ENCODE measurements around the gene TNS3. TPM values are rescaled to one million over a fixed set of nuclear protein-coding genes. Genes with fewer than 3 reads are reported as not detected.

TNS3 gene
- total RNA-seq, 1 donor from 2014 or later = 92.9 TPM

DNA sequence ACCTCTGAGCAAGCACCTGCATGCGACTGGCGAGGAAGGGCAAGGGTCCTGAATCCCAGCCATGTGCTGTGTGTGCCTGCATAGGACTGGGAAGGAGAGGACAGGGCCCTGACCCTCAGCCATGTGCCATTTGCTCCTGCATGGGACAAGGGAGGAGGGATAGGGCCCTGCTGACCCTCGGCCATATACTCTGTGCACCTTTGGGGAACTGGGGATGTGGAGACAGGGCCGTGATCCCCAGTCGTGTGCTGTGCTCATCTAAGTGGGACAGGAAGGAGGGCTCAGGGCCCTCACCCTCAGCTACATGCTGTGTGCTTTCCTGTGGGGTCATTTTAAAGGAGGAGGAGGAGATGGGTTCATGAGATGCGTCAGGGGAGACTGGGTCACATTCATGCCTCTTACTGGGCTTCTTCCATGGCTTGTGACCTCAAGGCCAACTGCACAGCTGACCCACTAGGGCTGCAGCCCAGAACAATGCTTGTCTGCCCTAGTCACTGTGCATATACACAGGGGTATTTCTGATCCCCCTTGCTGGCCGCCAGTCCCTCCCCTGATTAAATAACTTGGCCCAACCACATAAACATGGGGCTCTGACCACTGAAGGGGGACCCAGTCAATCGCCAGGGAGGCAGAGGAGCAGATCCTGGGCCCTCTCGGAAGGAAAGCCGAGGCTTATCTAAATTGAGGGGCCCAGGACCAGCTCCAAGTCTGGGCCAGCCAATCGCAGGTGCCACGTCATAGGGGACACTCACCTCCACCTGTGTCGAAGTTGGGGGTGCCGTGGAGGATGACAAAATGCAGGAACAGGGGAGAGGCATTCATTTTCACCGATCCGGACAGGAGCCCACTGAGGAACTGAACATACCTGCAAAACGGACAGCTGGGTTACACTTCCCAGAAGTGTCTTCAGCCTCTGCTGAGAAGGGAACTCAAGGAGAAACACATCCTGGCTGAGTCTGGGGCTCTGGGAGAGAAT lies 167.3 kb downstream of the TNS3 start:
- no peak overlapping the region for H3K27ac Mint-ChIP-seq (ENCODE audit: unreplicated experiment)
- H3K36me3 Mint-ChIP-seq (ENCODE audit: low read depth, unreplicated experiment) = peaks cover 33% of the 10 kb centered on the region
- no peaks in the 10 kb centered on the region for H3K9me3 ChIP-seq (ENCODE audit: insufficient read depth, low read depth, low read length)
- H3K79me2 ChIP-seq (ENCODE audit: insufficient read depth, low read length) = no peaks in the 10 kb centered on the region
- no peak for DNase-seq (ENCODE audit: low read depth)
- no peak overlapping the region for H3K4me3 ChIP-seq (ENCODE audit: insufficient read depth, low read depth, low read length)
- TF ChIP-seq, protein P1, sequence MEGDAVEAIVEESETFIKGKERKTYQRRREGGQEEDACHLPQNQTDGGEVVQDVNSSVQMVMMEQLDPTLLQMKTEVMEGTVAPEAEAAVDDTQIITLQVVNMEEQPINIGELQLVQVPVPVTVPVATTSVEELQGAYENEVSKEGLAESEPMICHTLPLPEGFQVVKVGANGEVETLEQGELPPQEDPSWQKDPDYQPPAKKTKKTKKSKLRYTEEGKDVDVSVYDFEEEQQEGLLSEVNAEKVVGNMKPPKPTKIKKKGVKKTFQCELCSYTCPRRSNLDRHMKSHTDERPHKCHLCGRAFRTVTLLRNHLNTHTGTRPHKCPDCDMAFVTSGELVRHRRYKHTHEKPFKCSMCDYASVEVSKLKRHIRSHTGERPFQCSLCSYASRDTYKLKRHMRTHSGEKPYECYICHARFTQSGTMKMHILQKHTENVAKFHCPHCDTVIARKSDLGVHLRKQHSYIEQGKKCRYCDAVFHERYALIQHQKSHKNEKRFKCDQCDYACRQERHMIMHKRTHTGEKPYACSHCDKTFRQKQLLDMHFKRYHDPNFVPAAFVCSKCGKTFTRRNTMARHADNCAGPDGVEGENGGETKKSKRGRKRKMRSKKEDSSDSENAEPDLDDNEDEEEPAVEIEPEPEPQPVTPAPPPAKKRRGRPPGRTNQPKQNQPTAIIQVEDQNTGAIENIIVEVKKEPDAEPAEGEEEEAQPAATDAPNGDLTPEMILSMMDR (IDR thresholded peaks at IDR 0.05; ENCODE audit: insufficient read depth, low read depth, low read length) = no peak
- no peak for TF ChIP-seq EZH2 (IDR thresholded peaks at IDR 0.05; ENCODE audit: insufficient read depth, low read length)
- H4K20me1 ChIP-seq (ENCODE audit: insufficient read depth, low read length) = peaks cover 41% of the 10 kb centered on the region
- H3K27me3 ChIP-seq (ENCODE audit: insufficient read depth, low read length) = no peaks in the 10 kb centered on the region
- no peak overlapping the region for H3K9ac ChIP-seq (ENCODE audit: low read length)
- no peak overlapping the region for H3K27ac ChIP-seq (ENCODE audit: low read depth, low read length)
- H3K27me3 Mint-ChIP-seq (ENCODE audit: low read depth, unreplicated experiment) = no peaks in the 10 kb centered on the region
- H3K4me2 ChIP-seq (ENCODE audit: low read length) = no peak overlapping the region
- H3K4me1 Mint-ChIP-seq (ENCODE audit: low read depth, unreplicated experiment) = peaks cover 22% of the 10 kb centered on the region
- H3K9me3 Mint-ChIP-seq (ENCODE audit: unreplicated experiment) = no peaks in the 10 kb centered on the region
- peaks cover 24% of the 10 kb centered on the region for H3K36me3 ChIP-seq (ENCODE audit: insufficient read depth, low read length)
- no peak overlapping the region for H3K4me3 Mint-ChIP-seq (ENCODE audit: unreplicated experiment)
- FAIRE-seq = no peak
- peaks cover 10% of the 10 kb centered on the region for H3K4me1 ChIP-seq (ENCODE audit: insufficient read depth, low read length)
- H2AFZ ChIP-seq (ENCODE audit: low read depth, low read length) = no peak overlapping the region

DNA sequence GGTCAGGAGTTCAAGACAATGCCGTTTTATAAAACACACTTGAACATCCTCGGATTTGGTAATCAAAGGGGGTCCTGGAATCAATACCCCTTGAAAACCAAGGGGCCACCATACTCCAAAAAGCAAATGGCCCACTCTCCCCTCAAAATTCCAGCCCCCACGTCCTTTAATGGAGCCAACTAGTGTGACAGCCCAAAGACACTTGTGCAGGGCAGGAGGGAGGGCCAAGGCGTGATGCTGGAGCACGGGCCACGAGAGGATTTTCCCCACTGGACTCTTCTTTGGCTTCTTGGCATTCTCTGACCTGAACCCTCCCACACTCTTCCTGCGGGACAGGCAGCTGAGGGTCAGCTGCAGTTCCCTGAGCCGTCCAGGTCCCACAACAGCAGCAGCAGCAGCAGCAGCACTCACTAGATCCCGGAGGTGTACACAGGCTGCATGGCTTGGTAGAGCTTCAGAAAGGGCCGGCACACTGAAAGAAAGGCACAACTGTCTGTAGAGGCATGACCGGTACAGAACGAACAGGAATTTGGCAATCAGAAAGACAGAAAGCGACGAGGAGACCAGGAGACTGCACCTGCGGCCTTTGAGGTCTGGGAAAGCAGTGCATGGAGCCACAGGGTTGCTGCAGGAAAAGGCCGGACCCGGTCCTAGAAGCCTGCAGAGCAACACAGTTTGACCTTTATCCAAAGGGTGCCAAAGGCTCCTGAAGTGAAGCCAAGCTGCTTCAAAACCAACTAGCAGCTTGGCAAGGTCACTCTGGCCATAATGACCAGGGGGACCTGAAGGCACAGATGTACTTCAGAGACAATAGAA lies 168.2 kb downstream of the TNS3 start:
- FAIRE-seq (no peak), DNase-seq (ENCODE audit: low read depth) (no peak)
- no peaks in the 10 kb centered on the region for H3K9me3 Mint-ChIP-seq (ENCODE audit: unreplicated experiment)
- no peaks in the 10 kb centered on the region for H3K9me3 ChIP-seq (ENCODE audit: insufficient read depth, low read depth, low read length)
- H3K36me3 ChIP-seq (ENCODE audit: insufficient read depth, low read length) = peaks cover 25% of the 10 kb centered on the region
- H2AFZ ChIP-seq (ENCODE audit: low read depth, low read length) = no peak overlapping the region
- no peak overlapping the region for H3K9ac ChIP-seq (ENCODE audit: low read length)
- no peak overlapping the region for H3K27ac ChIP-seq (ENCODE audit: low read depth, low read length)
- peaks cover 18% of the 10 kb centered on the region for H3K4me1 Mint-ChIP-seq (ENCODE audit: low read depth, unreplicated experiment)
- H3K27me3 Mint-ChIP-seq (ENCODE audit: low read depth, unreplicated experiment) = no peaks in the 10 kb centered on the region
- H3K27ac Mint-ChIP-seq (ENCODE audit: unreplicated experiment) = no peak overlapping the region
- no peak overlapping the region for H3K4me3 ChIP-seq (ENCODE audit: insufficient read depth, low read depth, low read length)
- no peaks in the 10 kb centered on the region for H3K27me3 ChIP-seq (ENCODE audit: insufficient read depth, low read length)
- peaks cover 2% of the 10 kb centered on the region for H3K4me1 ChIP-seq (ENCODE audit: insufficient read depth, low read length)
- no peak overlapping the region for H3K4me2 ChIP-seq (ENCODE audit: low read length)
- no peaks in the 10 kb centered on the region for H3K79me2 ChIP-seq (ENCODE audit: insufficient read depth, low read length)
- H3K36me3 Mint-ChIP-seq (ENCODE audit: low read depth, unreplicated experiment) = peaks cover 31% of the 10 kb centered on the region
- peaks cover 38% of the 10 kb centered on the region for H4K20me1 ChIP-seq (ENCODE audit: insufficient read depth, low read length)
- no peak for TF ChIP-seq EZH2 (IDR thresholded peaks at IDR 0.05; ENCODE audit: insufficient read depth, low read length)
- TF ChIP-seq, protein P1 (IDR thresholded peaks at IDR 0.05; ENCODE audit: insufficient read depth, low read depth, low read length) = no peak
- no peak overlapping the region for H3K4me3 Mint-ChIP-seq (ENCODE audit: unreplicated experiment)
